HepG2 (cell line): ENCODE results near the gene LY6G5B. TPM values are rescaled to one million over a fixed set of nuclear protein-coding genes. Genes with fewer than 3 reads are reported as not detected.

Experiments used
- CREM ChIP-seq, 2 experiments: sonication (generic) in 1 of 2; formaldehyde crosslinking in 1 of 2; IDR thresholded peaks; 2 replicates each; pipeline versions ENCODE4 v1.4.0 to v1.6.1; 2016 to 2020; ENCODE audit warnings: antibody characterized with exemption in 1 of 2, mild to moderate bottlenecking in 1 of 2, missing genetic modification reagents in 1 of 2
- EP300 ChIP-seq, 3 experiments: sonication (generic) in 1 of 3; formaldehyde crosslinking in 1 of 3; IDR thresholded peaks; 2 replicates each; pipeline versions ENCODE4 v1.5.1 to v1.6.1; 2011 to 2020; ENCODE audit warnings: low read depth in 2 of 3, low read length in 2 of 3, borderline replicate concordance in 1 of 3, improper control_type of control experiment in 1 of 3, mild to moderate bottlenecking in 1 of 3, missing genetic modification reagents in 1 of 3, moderate library complexity in 1 of 3
- HNRNPH1 ChIP-seq: fragments of 200-400 bp; formaldehyde crosslinking; optimal IDR thresholded peaks from 2 replicates; pipeline ENCODE3; 2017; ENCODE audit warnings: mild to moderate bottlenecking, low read depth, low read length
- HNRNPUL1 ChIP-seq: fragments of 200-400 bp; formaldehyde crosslinking; IDR thresholded peaks from 2 replicates; pipeline ENCODE4 v1.6.1; 2017; ENCODE audit warnings: low read depth, mild to moderate bottlenecking, low read length, moderate library complexity
- KDM2A ChIP-seq: sonication (generic); formaldehyde crosslinking; IDR thresholded peaks from 2 replicates; pipeline ENCODE4 v1.4.0; 2020; ENCODE audit warnings: low read depth, missing genetic modification reagents, borderline replicate concordance
- PRMT3 ChIP-seq: sonication (generic); formaldehyde crosslinking; IDR thresholded peaks from 2 replicates; pipeline ENCODE4 v1.8.1; 2022; ENCODE audit warnings: low read depth, mild to moderate bottlenecking, moderate library complexity, missing genetic modification reagents, borderline replicate concordance
- STAG1 ChIP-seq: sonication (generic); formaldehyde crosslinking; IDR thresholded peaks from 2 replicates; pipeline ENCODE4 v1.4.0; 2020; ENCODE audit warnings: missing genetic modification reagents
- SYNCRIP ChIP-seq: fragments of 200-400 bp; formaldehyde crosslinking; IDR thresholded peaks from 2 replicates; pipeline ENCODE4 v1.6.1; 2018; ENCODE audit warnings: mild to moderate bottlenecking, low read depth, low read length; ENCODE audit not compliant: insufficient read depth
- TBP ChIP-seq: sonication (generic); formaldehyde crosslinking; IDR thresholded peaks from 2 replicates; pipeline ENCODE4 v1.5.0; 2020; ENCODE audit warnings: missing genetic modification reagents
- ZC3H13 ChIP-seq: sonication (generic); formaldehyde crosslinking; IDR thresholded peaks from 2 replicates; pipeline ENCODE4 v1.8.1; 2023; ENCODE audit warnings: mild to moderate bottlenecking, missing genetic modification reagents, moderate library complexity
- ZNF317 ChIP-seq: sonication (generic); formaldehyde crosslinking; IDR thresholded peaks from 2 replicates; pipeline ENCODE4 v1.5.0; 2020; ENCODE audit warnings: mild to moderate bottlenecking, missing genetic modification reagents
- ZNF335 ChIP-seq: sonication (generic); formaldehyde crosslinking; IDR thresholded peaks from 2 replicates; pipeline ENCODE4 v1.4.0; 2020; ENCODE audit warnings: missing genetic modification reagents
- ZNF382 ChIP-seq: sonication (generic); formaldehyde crosslinking; IDR thresholded peaks from 2 replicates; pipeline ENCODE4 v1.5.0; 2020; ENCODE audit warnings: missing genetic modification reagents, mild to moderate bottlenecking, borderline replicate concordance
- ZNF543 ChIP-seq: sonication (generic); formaldehyde crosslinking; IDR thresholded peaks from 2 replicates; pipeline ENCODE4 v1.4.0; 2020; ENCODE audit warnings: mild to moderate bottlenecking, missing genetic modification reagents
- ZNF782 ChIP-seq: sonication (generic); formaldehyde crosslinking; IDR thresholded peaks from 2 replicates; pipeline ENCODE4 v1.4.0; 2020; ENCODE audit warnings: missing genetic modification reagents, mild to moderate bottlenecking, borderline replicate concordance
- polyA plus RNA-seq, 8 experiments: library from polyadenylated mRNA; depleted of rRNA in 3 of 8; stranded (reverse) in 7 of 8; unstranded in 1 of 8; fragments of >200 nt; fragmentation: Illumina TruSeq in 4 of 8; extraction: Trizol in 4 of 8; gene quantifications; 2 replicates each; pipeline versions ENCODE4 v1.2.1 to v1.2.3, GENCODE V29; 2011 to 2016; ENCODE audit warnings: low read depth in 4 of 8, missing spikeins in 1 of 8, mixed read lengths in 1 of 8; ENCODE audit not compliant: insufficient read depth in 1 of 8
- total RNA-seq, 5 experiments: library from RNA; depleted of rRNA; stranded (reverse); fragments of >200 nt; fragmentation: Illumina TruSeq; extraction: Trizol; gene quantifications; 2 replicates each; pipeline ENCODE4 v1.2.3, GENCODE V29; 2016; ENCODE audit warnings: low read depth in 1 of 5
- TF ChIP-seq, protein P1 (sequence below): sonication (generic); formaldehyde crosslinking; IDR thresholded peaks from 2 replicates; pipeline ENCODE4 v1.4.0; 2020; ENCODE audit warnings: mild to moderate bottlenecking, missing genetic modification reagents
- TF ChIP-seq, protein P2 (sequence below): sonication (generic); formaldehyde crosslinking; IDR thresholded peaks from 2 replicates; pipeline ENCODE4 v1.4.0; 2020; ENCODE audit warnings: mild to moderate bottlenecking, low read depth, missing genetic modification reagents
- TF ChIP-seq, protein P3 (sequence below): sonication (generic); formaldehyde crosslinking; IDR thresholded peaks from 2 replicates; pipeline ENCODE4 v1.4.0; 2020; ENCODE audit warnings: mild to moderate bottlenecking, missing genetic modification reagents
- TF ChIP-seq, protein P4 (sequence below): sonication (generic); formaldehyde crosslinking; IDR thresholded peaks from 2 replicates; pipeline ENCODE4 v1.5.1; 2020; ENCODE audit warnings: missing genetic modification reagents, mild to moderate bottlenecking, borderline replicate concordance

Gene LY6G5B
- total and polyA plus RNA-seq, 2 of the 13 experiments (the other 11 are each of a cell fraction or from before 2014, with no cell fraction given) = 7.8 to 15.7 TPM

DNA sequence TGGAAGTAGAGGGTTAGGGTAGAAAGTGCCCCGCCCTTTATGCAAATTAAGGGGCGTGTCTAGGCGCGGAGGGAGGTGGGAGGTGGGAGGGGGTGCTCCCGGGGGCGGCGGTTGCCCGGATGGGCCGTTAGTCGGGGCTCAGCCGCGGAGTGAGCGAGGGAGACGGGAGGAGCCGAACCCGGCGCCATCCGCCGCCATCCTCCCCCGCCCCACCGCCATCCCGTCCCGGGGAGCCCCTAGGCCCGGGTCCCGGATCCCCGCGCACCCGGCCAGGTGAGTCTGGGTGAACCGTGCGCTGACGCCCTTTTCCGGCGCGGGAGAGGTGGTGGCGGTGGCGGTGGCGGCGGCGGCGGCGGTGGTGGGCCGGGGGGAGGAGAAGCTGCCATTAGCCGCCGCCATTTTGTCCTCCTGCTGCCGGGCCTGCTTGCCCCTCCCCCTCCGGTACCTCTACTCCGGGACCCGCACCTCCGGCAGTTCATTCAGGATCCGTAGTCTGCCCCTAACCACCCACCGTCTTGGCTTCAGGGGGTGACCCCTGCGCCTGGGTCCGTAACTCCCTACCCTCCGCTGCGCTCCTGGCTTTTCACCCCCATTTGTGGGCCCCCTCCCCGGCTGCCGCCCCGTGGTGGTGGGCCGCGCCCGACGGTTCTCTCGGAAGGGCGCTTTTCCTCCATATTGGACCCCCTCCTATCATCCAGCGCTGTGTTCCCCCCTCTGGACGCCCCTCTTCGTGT lies 49.0 kb upstream of the LY6G5B start, which contains the start of gene PRRC2A (continued):
- TF ChIP-seq, protein P1, sequence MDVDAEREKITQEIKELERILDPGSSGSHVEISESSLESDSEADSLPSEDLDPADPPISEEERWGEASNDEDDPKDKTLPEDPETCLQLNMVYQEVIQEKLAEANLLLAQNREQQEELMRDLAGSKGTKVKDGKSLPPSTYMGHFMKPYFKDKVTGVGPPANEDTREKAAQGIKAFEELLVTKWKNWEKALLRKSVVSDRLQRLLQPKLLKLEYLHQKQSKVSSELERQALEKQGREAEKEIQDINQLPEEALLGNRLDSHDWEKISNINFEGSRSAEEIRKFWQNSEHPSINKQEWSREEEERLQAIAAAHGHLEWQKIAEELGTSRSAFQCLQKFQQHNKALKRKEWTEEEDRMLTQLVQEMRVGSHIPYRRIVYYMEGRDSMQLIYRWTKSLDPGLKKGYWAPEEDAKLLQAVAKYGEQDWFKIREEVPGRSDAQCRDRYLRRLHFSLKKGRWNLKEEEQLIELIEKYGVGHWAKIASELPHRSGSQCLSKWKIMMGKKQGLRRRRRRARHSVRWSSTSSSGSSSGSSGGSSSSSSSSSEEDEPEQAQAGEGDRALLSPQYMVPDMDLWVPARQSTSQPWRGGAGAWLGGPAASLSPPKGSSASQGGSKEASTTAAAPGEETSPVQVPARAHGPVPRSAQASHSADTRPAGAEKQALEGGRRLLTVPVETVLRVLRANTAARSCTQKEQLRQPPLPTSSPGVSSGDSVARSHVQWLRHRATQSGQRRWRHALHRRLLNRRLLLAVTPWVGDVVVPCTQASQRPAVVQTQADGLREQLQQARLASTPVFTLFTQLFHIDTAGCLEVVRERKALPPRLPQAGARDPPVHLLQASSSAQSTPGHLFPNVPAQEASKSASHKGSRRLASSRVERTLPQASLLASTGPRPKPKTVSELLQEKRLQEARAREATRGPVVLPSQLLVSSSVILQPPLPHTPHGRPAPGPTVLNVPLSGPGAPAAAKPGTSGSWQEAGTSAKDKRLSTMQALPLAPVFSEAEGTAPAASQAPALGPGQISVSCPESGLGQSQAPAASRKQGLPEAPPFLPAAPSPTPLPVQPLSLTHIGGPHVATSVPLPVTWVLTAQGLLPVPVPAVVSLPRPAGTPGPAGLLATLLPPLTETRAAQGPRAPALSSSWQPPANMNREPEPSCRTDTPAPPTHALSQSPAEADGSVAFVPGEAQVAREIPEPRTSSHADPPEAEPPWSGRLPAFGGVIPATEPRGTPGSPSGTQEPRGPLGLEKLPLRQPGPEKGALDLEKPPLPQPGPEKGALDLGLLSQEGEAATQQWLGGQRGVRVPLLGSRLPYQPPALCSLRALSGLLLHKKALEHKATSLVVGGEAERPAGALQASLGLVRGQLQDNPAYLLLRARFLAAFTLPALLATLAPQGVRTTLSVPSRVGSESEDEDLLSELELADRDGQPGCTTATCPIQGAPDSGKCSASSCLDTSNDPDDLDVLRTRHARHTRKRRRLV (CRISPR knock-in tag) = peak; percentile 21
- TF ChIP-seq, protein P2, sequence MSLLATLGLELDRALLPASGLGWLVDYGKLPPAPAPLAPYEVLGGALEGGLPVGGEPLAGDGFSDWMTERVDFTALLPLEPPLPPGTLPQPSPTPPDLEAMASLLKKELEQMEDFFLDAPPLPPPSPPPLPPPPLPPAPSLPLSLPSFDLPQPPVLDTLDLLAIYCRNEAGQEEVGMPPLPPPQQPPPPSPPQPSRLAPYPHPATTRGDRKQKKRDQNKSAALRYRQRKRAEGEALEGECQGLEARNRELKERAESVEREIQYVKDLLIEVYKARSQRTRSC (CRISPR knock-in tag) = no peak
- TF ChIP-seq HNRNPUL1 = no peak
- TF ChIP-seq ZC3H13 (CRISPR knock-in tag) = 0 out of 2 replicates have a peak, but pooled peaks have one; percentile 16
- TF ChIP-seq ZNF317 (CRISPR knock-in tag) = no peak
- TF ChIP-seq, protein P3, sequence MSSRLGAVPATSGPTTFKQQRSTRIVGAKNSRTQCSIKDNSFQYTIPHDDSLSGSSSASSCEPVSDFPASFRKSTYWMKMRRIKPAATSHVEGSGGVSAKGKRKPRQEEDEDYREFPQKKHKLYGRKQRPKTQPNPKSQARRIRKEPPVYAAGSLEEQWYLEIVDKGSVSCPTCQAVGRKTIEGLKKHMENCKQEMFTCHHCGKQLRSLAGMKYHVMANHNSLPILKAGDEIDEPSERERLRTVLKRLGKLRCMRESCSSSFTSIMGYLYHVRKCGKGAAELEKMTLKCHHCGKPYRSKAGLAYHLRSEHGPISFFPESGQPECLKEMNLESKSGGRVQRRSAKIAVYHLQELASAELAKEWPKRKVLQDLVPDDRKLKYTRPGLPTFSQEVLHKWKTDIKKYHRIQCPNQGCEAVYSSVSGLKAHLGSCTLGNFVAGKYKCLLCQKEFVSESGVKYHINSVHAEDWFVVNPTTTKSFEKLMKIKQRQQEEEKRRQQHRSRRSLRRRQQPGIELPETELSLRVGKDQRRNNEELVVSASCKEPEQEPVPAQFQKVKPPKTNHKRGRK = no peak
- TF ChIP-seq CREM (IDR thresholded peaks at IDR 0.05) = no peak
- TF ChIP-seq CREM (CRISPR knock-in tag; IDR thresholded peaks at IDR 0.05) = no peak
- no peak for TF ChIP-seq EP300 (IDR thresholded peaks at IDR 0.05; ENCODE audit: low read depth in 2 of 2, low read length in 2 of 2)
- no peak for TF ChIP-seq EP300 (CRISPR knock-in tag; IDR thresholded peaks at IDR 0.05; ENCODE audit: borderline replicate concordance)
- TF ChIP-seq HNRNPH1 = no peak
- peak; percentile 46; the same call in 1 of the 2 replicates for TF ChIP-seq ZNF543
- TF ChIP-seq SYNCRIP = no peak
- TF ChIP-seq ZNF782 = no peak
- TF ChIP-seq KDM2A (CRISPR knock-in tag) = peak; percentile 77; the same call in 1 of the 2 replicates
- no peak for TF ChIP-seq PRMT3 (CRISPR knock-in tag)
- TF ChIP-seq STAG1 (CRISPR knock-in tag) = no peak
- no peak for TF ChIP-seq TBP (CRISPR knock-in tag)
- peak; percentile 1; the same call in 1 of the 2 replicates for TF ChIP-seq ZNF335 (CRISPR knock-in tag)
- TF ChIP-seq, protein P4, sequence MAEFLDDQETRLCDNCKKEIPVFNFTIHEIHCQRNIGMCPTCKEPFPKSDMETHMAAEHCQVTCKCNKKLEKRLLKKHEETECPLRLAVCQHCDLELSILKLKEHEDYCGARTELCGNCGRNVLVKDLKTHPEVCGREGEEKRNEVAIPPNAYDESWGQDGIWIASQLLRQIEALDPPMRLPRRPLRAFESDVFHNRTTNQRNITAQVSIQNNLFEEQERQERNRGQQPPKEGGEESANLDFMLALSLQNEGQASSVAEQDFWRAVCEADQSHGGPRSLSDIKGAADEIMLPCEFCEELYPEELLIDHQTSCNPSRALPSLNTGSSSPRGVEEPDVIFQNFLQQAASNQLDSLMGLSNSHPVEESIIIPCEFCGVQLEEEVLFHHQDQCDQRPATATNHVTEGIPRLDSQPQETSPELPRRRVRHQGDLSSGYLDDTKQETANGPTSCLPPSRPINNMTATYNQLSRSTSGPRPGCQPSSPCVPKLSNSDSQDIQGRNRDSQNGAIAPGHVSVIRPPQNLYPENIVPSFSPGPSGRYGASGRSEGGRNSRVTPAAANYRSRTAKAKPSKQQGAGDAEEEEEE = no peak
- no peak for TF ChIP-seq ZNF382 (CRISPR knock-in tag)
